Measurements from ENCODE around the gene PARP9.
"Not testable (repeated sequence)": the region's sequence is repeated elsewhere in the genome, so short reads cannot be mapped to it uniquely, and the experiment has no call there.

The PARP9 gene

GRCh38 chr3:122514123-122515019 lies 49.7 kb downstream of the PARP9 start, which contains the start of gene KPNA1:
KPNA1 (minus strand) TSS chr3:122514939; CDS start chr3:122496565, 18,374 bp downstream.
- DNase-seq (ENCODE audit: low read depth), result peak; percentile 91
- TF ChIP-seq, protein P1, sequence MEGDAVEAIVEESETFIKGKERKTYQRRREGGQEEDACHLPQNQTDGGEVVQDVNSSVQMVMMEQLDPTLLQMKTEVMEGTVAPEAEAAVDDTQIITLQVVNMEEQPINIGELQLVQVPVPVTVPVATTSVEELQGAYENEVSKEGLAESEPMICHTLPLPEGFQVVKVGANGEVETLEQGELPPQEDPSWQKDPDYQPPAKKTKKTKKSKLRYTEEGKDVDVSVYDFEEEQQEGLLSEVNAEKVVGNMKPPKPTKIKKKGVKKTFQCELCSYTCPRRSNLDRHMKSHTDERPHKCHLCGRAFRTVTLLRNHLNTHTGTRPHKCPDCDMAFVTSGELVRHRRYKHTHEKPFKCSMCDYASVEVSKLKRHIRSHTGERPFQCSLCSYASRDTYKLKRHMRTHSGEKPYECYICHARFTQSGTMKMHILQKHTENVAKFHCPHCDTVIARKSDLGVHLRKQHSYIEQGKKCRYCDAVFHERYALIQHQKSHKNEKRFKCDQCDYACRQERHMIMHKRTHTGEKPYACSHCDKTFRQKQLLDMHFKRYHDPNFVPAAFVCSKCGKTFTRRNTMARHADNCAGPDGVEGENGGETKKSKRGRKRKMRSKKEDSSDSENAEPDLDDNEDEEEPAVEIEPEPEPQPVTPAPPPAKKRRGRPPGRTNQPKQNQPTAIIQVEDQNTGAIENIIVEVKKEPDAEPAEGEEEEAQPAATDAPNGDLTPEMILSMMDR (IDR thresholded peaks at IDR 0.05; ENCODE audit: low read length, missing control alignments), result no peak
- peak within 1 kb of the TSS; percentile 58 for H3K4me3 ChIP-seq (replicated peaks; ENCODE audit: low read depth, low read length)

DNA sequence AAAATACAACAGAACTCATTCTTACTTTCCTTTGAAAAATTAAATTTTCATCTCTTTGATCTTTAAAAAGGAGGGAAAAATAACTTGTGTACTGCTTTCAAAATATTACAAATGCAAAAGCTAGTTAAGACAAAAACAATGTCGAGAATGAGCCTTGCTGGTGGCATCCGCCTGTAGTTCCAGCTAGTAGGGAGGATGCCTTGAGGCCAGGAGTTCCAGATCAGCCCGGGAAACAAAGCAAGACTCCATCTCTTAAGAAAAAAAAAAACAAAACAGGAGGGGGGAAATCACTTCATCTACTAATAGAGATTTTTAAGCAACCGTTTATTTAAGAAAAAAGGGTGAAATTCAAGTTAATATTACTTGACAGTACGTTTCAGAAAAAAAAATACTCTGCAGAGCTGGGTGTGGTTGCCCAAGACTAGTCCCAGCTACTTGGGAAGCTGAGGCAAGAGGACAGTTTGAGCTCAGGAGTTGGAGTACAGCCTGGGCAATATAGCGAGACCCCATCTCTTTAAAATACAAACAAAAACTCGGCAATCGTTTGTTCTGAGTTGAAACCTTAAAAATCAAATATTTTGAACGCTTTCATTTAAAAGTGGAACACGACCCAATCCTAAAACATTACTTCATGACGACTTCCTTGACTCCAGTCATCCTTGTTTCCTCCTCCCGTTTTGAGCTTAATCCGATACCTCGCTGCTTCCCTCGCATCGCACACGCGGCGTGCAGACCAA lies 50.5 kb downstream of the PARP9 start:
- H3K4me3 ChIP-seq (replicated peaks; ENCODE audit: low read depth, low read length), result peak overlapping the region; percentile 58
- peak; percentile 7 for DNase-seq (ENCODE audit: low read depth)
- TF ChIP-seq, protein P1 (IDR thresholded peaks at IDR 0.05; ENCODE audit: low read length, missing control alignments), result no peak

GRCh38 chr3:122512284-122512683 lies 51.8 kb downstream of the PARP9 start:
- no peak overlapping the region for H3K4me3 ChIP-seq (replicated peaks; ENCODE audit: low read depth, low read length)
- TF ChIP-seq, protein P1 (IDR thresholded peaks at IDR 0.05; ENCODE audit: low read length, missing control alignments), result no peak
- no peak for DNase-seq (ENCODE audit: low read depth)

- H3K4me3 ChIP-seq (replicated peaks; ENCODE audit: low read depth, low read length), result no peak overlapping the region
- peak; percentile 13 for DNase-seq (ENCODE audit: low read depth)
- TF ChIP-seq, protein P1 (IDR thresholded peaks at IDR 0.05; ENCODE audit: low read length, missing control alignments), result no peak
These were observed 53.1 kb downstream of the PARP9 start for GRCh38 chr3:122510878-122511535.

DNA sequence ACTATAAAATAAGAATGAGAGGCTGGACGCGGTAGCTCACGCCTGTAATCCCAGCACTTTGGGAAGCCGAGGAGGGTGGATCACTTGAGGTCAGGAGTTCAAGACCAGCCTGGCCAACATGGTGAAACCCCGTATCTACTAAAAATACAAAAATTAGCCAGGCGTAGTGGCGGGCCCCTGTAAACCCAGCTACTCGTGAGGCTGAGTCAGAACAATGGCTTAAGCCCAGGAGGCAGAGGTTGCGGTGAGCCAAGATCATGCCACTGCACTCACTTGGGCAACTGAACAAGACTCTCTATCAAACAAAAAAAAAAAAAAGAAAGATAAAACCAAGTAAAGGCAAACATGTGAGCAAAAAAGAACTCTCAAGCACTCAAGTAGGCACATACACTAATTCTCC lies 55.2 kb downstream of the PARP9 start:
- DNase-seq (ENCODE audit: low read depth), result peak; percentile 23
- H3K4me3 ChIP-seq (replicated peaks; ENCODE audit: low read depth, low read length), result not testable (repeated sequence)

DNA sequence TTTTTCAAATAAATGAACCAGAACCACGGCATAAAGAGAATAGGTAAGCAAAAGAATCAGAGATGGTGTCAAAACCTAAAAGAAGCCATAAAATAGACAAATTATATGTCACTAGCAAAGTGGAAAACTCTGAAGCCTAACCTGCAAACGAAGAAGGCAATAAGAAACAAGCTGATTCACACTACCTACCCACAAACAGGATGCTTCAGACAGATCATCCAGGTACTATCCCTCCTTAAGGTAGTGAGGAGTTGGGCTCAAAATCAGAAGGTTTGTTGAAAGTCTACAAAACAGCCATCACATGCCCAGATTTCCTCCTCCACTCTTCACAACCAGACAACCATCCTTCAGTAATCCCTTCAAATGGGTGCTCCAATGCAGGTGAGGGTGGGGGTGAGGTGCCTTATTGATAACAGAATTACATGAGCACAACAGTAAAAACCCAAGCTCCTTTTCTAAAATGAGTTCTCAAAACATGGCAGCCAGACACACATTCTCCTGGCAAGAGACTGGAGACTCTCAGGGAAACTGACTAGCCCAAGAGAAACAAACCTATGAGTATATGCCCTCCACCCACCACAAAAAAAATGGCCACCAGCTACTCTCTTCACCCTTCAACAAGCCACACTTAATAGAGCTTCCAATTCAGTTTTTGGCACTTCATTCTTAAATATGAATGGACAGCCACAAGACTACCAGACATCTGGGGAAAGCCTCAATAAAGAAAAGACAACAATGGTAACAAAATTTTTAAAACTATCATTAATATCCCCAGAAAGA lies 55.8 kb downstream of the PARP9 start:
- H3K4me3 ChIP-seq (replicated peaks; ENCODE audit: low read depth, low read length), result no peak overlapping the region
- TF ChIP-seq, protein P1 (IDR thresholded peaks at IDR 0.05; ENCODE audit: low read length, missing control alignments), result no peak
- no peak for DNase-seq (ENCODE audit: low read depth)
